GM15510 (cell line): ENCODE measurements around the gene CCDC158.

ENCODE experiments used
- POLR2A ChIP-seq: IDR thresholded peaks from 3 replicates; pipeline ENCODE4 v1.6.1; 2011; ENCODE audit warnings: borderline replicate concordance; ENCODE audit not compliant: insufficient read length; ENCODE audit errors: extremely low read depth

Gene CCDC158

GRCh38 chr4:76357981-76358380 lies 63.0 kb downstream of the CCDC158 start:
- no peak for TF ChIP-seq POLR2A

GRCh38 chr4:76354517-76355473 lies 66.1 kb downstream of the CCDC158 start:
- no peak for TF ChIP-seq POLR2A

- TF ChIP-seq POLR2A, result no peak
These were observed 78.1 kb downstream of the CCDC158 start for GRCh38 chr4:76342803-76343202.

GRCh38 chr4:76342191-76342590 lies 78.8 kb downstream of the CCDC158 start:
- TF ChIP-seq POLR2A, result no peak

- TF ChIP-seq POLR2A, result no peak
These were observed 79.9 kb downstream of the CCDC158 start for GRCh38 chr4:76341063-76341462.

- TF ChIP-seq POLR2A, result no peak
These were observed 81.6 kb downstream of the CCDC158 start for GRCh38 chr4:76339364-76339763.

- no peak for TF ChIP-seq POLR2A
These were observed 86.1 kb downstream of the CCDC158 start for GRCh38 chr4:76334885-76335284.

- no peak for TF ChIP-seq POLR2A
These were observed 94.4 kb downstream of the CCDC158 start for GRCh38 chr4:76326515-76326914.

GRCh38 chr4:76325072-76325471 lies 95.9 kb downstream of the CCDC158 start:
- no peak for TF ChIP-seq POLR2A

GRCh38 chr4:76322236-76322635 lies 98.7 kb downstream of the CCDC158 start:
- TF ChIP-seq POLR2A, result no peak

- no peak for TF ChIP-seq POLR2A
These were observed 104.8 kb downstream of the CCDC158 start for GRCh38 chr4:76316131-76316530.

- no peak for TF ChIP-seq POLR2A
These were observed 105.5 kb downstream of the CCDC158 start for GRCh38 chr4:76315267-76315918.

GRCh38 chr4:76313547-76313946 lies 107.4 kb downstream of the CCDC158 start:
- no peak for TF ChIP-seq POLR2A

GRCh38 chr4:76312457-76312856 lies 108.5 kb downstream of the CCDC158 start:
- TF ChIP-seq POLR2A, result no peak

- TF ChIP-seq POLR2A, result no peak
These were observed 109.0 kb downstream of the CCDC158 start for GRCh38 chr4:76311896-76312331.

GRCh38 chr4:76310683-76311082 lies 110.3 kb downstream of the CCDC158 start:
- TF ChIP-seq POLR2A, result no peak
